HG03571 (cell line): Measurements from ENCODE around the gene LAMC1.
"Not testable (repeated sequence)": the region's sequence is repeated elsewhere in the genome, so short reads cannot be mapped to it uniquely, and the experiment has no call there.

ENCODE experiments used
- ATAC-seq: cut with Tn5 transposase; IDR thresholded peaks from one replicate; pipeline ENCODE4 v1.9.1; 2021; ENCODE audit not compliant: unreplicated experiment

Gene LAMC1

DNA sequence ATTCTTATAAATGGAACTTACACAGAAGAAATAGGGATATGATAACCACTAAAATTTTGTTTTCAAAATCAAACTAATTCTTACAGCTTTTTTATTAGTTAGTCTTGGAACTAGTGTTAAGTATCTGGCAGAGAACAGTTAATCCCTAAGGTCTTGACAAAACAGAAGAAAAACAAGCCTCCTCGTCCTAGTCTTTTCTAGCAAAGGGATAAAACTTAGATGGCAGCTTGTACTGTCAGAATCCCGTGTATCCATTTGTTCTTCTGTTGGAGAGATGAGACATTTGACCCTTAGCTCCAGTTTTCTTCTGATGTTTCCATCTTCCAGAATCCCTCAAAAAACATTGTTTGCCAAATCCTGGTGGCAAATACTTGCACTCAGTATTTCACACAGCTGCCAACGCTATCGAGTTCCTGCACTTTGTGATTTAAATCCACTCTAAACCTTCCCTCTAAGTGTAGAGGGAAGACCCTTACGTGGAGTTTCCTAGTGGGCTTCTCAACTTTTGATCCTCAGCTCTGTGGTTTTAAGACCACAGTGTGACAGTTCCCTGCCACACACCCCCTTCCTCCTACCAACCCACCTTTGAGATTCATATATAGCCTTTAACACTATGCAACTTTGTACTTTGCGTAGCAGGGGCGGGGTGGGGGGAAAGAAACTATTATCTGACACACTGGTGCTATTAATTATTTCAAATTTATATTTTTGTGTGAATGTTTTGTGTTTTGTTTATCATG, 120.5 kb downstream of the LAMC1 start:
- ATAC-seq = no peak

DNA sequence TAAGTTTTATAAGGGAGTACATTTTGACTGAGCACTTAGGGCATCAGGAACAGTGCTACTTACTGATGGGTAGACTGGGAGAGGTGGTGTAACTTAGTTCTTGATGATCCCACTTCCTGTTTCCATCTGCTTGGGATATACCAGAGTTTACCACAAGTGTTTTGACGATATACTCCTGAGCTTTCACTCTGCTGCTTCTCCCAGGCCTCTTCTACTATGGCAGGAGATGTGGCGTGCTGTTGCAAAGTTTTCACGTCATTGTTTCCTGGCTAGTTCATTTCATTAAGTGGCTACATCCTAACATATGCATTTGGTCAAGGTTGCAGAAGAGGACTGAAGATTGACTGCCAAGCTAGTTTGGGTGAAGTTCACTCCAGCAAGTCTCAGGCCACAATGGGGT, 121.5 kb downstream of the LAMC1 start:
- ATAC-seq = no peak

DNA sequence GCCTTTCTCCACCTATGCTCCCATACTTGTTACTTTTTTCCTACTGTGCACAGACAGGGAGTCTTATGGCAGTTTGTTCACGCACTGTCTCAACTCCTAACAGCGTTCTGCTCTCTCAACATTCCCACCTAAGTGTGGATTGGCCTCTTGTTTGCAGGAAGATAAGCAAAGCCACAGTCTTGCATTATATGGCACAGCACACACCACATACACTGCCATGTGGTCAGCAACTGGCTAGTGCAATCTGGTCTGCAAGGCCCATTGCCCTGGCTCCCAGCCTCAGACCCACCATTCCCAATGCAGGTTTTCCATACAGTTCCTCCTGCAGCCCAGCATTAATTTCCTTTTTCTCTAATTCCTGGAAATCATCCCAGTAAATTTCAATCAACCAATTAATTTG, 124.5 kb downstream of the LAMC1 start:
- ATAC-seq = no peak

- no peak for ATAC-seq
Observed at GRCh38 chr1:183148599-183148998, 125.4 kb downstream of the LAMC1 start.

DNA sequence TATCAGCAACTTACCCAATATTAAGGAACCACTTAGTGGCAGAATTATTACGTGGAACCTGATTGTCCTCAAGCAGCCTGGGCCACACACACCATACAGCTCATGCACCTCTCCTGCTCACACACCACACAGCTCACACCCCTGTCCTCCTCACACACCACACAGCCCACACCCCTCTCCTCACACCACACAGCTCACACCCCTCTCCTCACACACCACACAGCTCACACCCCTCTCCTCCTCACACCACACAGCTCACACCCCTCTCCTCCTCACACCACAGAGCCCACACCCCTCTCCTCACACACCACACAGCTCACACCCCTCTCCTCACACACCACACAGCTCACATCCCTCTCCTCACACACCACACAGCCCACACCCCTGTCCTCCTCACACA, 126.1 kb downstream of the LAMC1 start:
- no peak for ATAC-seq

DNA sequence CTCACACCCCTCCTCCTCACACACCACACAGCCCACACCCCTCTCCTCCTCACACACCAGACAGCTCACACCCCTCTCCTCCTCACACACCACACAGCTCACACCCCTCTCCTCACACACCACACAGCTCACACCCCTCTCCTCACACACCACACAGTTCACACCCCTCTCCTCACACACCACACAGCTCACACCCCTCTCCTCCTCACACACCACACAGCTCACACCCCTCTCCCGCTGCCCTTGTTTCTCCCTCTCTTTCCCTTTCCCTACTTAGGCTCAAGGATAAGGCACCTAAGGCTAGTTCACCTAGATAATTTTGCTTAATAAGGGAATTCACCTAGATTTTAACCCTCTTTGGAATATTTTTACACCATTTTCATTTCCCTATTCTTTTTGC, 126.8 kb downstream of the LAMC1 start:
- not testable (repeated sequence) for ATAC-seq

DNA sequence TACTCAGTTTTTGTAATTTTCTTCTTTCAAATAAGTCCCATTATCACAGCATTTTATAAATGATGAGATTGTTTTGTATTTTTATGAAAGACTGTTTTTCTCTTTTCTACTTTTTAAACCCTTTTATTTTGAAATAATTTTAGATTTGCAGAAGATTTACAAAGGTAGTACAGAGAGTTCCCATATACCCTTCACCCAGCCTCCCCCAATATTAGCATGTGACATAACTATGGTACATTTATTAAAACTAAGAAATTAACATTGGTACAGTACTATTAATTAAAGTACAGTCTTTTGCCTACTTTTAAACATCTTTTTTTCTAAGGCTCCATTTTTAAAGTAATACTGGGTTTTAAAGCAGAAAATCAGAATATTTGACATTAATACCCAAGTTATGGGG, 127.2 kb downstream of the LAMC1 start:
- ATAC-seq = no peak

- ATAC-seq = no peak
Observed at GRCh38 chr1:183152180-183152579, 129.0 kb downstream of the LAMC1 start.

DNA sequence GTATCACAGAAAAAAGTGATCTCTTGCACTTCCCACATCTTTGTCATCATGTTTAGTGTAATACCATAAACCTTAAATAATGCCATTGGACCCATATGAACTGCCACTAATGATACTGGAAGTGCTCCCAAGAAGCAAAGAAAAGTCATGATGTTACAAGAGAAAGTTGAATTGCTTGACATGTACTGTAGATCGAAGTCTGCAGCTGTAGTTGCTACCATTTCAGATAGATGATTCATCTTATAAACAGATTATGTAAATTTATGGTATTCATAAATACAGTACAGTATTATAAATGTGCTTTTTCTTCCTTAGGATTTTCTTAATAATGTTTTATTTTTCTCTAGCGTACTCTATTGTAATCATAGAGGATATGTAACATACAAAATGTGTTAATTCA, 132.7 kb downstream of the LAMC1 start:
- no peak for ATAC-seq

DNA sequence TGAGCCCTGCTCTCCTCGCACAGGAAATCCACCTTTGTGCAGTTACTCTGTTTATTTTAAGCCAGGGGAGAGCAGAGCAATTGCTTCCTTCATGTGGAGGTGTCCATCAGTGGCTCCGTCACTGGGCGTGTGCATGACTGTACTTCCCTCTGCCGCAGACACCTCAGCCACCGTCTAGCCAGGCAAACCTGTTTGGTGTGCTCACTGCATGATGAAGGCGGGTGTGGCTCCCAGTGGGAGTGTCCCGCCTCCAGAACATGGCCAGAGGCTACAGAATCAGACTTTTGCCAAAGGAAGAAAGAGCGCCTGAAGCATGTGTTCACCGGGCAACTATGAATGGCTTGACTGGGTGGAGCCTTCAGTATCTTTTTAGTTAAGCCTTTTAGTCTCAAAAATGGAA, 136.7 kb downstream of the LAMC1 start:
- ATAC-seq = no peak

- no peak for ATAC-seq
Observed at GRCh38 chr1:183161391-183161790, 138.2 kb downstream of the LAMC1 start.

- no peak for ATAC-seq
Observed at GRCh38 chr1:183163316-183163715, 140.1 kb downstream of the LAMC1 start.

DNA sequence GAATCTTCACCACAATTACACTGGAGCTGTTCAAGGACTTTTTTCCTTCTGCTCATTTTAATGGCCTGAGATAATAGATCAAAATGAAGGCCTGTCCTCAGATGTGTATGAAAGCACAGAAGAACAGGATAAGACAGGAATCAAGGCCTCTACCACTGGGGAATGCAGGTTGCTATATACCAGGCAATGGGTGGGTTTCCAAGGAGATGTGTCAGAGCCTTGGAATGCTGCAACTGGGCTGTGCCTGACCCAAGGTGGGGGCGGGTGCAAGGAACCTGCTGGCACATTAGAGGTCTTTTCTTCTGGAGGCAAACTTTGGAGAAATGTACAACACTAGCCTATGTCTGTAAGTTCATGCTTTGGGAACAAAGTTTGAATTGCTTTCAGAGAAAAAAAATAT, 141.1 kb downstream of the LAMC1 start:
- ATAC-seq = no peak

DNA sequence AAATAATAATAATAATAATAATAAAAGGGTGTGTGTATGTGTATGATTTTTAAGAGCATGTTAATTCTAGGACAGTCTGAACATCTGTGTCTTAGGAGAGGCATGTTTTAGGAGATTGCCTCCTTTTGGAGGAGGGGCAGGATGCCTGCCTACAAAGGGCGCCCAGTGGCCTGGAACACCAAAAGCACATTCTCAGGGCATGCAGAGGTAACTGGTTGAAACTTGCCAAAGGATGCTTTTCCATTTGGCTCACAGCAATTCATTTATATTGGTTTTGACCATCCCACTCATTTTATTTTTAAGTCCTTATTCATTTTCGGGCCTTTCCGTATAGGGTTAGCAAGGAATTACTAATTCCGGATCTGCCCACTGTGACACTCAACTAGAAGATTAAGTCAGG, 141.7 kb downstream of the LAMC1 start:
- ATAC-seq = no peak

DNA sequence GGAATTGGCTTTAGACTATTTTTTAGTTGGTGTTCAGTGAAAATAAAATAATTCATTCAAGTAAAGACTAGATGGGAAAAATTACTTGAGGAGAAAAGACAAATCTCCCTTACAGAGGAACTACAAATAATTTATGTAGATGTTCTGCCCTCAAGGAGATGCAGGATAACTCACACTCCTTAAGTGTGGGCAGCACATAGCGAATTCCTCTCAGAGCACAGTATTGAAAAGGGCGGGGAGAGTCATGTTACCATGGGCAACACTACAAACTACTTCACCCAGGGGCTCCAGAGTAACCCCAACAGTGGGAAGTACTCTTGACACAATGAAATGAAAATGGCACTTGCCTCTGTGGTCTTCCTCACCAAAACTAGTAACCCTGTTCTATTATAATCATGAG, 142.2 kb downstream of the LAMC1 start:
- no peak for ATAC-seq

DNA sequence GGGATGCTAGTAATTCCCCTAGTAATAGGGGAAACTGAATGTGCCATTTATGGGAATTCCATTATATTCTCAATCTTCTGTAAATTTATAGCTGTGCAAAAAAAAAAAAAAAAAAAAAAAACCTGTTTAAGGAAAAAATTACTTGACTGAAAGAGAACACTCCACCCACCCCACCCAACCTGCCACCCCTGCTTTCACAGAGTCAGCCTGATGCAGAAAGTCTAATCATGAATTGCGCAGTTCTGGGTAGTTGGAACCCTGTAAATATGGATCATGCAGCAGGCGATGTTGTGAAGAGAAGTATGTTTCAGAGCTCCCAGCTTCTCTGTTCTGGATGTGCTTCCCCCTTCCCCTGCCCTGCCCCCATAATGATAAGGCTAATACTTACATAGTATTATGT, 143.2 kb downstream of the LAMC1 start:
- ATAC-seq = no peak

- no peak for ATAC-seq
Observed at GRCh38 chr1:183167676-183168075, 144.5 kb downstream of the LAMC1 start.

DNA sequence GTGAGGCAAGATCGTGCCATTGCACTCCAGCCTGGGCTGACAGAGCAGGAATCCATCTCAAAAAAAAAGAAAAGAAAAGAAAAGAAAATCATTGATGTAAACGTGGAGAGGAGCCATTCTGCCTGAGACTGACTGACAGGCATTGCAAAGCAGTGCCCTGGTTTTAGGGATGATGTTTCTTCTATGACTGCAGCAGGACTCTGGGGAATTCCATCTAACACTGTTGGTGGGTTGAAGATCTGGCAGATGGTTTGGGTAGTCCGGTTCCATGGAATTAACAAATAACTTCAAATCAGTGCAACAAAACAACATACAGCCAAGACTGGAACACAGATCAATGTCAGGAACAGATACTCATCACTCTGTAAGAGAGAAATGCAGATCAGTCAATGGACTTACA, 145.1 kb downstream of the LAMC1 start:
- no peak for ATAC-seq

DNA sequence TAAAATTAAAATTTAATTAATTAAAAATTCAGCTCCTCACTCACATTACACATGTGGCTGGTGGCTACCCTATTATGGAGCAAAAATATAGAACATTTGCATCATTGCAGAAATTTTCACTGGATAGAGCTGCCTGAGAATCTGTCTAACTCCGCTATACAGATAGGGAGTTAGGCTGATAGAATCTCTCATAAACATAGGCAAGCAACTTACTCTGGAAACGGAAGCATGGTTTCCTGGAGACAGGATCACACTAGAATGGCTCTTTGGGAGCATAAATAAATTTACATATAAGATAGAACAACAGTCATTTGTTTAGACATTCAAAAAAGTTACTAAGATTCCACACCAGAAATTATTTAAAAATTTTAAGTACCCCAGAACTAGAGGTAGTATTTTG, 150.6 kb downstream of the LAMC1 start:
- no peak for ATAC-seq

DNA sequence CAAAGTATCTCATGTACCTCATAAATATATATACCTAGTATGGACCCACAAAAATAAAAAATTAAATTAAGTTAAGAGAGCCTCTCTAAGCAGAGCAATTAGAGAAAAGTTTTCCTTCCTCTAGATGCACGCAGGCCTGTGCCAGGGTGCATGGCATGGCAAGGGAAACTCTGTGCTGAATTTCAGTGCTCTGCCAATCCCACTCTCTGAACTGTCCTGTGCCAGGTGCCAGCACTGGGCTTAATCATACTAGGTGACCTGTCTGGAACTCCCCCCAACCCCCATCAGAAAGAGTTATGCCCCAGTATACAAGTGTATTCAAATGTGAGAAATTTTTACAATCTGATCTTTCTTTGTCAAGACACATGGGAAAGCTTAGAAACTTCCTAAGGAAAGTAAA, 152.4 kb downstream of the LAMC1 start:
- ATAC-seq = no peak

DNA sequence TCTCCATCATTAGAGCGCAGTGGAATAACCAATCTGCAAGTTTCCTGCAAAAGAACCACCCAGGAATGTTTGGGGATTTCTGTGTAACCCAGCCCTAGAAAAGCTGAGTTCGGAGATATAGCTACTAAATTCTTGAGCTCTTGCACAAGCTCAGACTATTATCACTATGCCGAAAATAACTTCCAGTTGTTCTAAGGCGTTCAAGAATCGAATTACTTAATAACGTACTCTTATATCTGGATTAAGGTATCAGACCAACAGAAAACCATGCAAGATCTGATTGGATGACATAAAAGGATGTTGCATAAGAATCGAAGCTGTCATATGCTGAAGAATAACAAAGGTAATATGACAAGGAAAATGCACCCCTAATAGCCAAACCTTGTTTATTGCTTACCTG, 155.3 kb downstream of the LAMC1 start:
- ATAC-seq = no peak

- no peak for ATAC-seq
Observed at GRCh38 chr1:183179033-183179432, 155.8 kb downstream of the LAMC1 start.

DNA sequence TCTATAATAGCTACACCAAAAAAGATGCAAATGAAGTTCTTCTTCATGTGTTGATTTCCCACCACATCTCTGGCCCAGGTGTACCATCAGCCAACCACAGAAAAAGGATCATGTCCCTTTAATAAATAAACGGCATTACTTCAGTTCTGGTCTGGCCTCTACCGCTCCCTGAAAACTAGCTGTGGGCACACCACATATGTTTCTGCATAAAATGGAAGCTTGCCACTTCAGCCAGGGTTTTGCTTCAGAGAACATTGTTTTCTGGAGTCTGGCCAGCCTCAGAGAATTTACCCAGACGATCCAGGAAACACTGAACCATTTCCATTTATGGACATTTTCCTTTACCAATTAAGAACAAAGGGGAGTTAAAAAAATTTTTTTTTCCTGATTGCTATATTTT, 157.0 kb downstream of the LAMC1 start:
- no peak for ATAC-seq
